ENCODE data around the gene FOXA3. TPM values are rescaled to one million over a fixed set of nuclear protein-coding genes. Genes with fewer than 3 reads are reported as not detected.

Gene FOXA3
- total RNA-seq, 4 donors from 2014 or later, result not detected

- 93% methylated on average over 10 of the region's 16 CpGs for WGBS
Observed at GRCh38 chr19:45827459-45828093, 36.5 kb upstream of the FOXA3 start.

GRCh38 chr19:45828523-45828922, 35.6 kb upstream of the FOXA3 start:
- TF ChIP-seq CTCF (IDR thresholded peaks at IDR 0.05) (no peak), POLR2A (IDR thresholded peaks at IDR 0.05; ENCODE audit: low read depth) (no peak), POLR2AphosphoS5 (IDR thresholded peaks at IDR 0.05) (no peak), EP300 (IDR thresholded peaks at IDR 0.05) (no peak)
- Histone ChIP-seq H3K36me3 (peaks cover 88 to 100% (median 98%) of the 10 kb centered on the region in 4 donors), H3K27me3 (no peaks in the 10 kb centered on the region), H3K4me3 (no peak overlapping the region), H3K9me3 (no peaks in the 10 kb centered on the region), H3K4me1 (peaks cover 0 to 13% (median 9%) of the 10 kb centered on the region in 4 donors), H3K27ac (replicated peaks in 1 of 4) (no peak overlapping the region)
- no peak for DNase-seq (ENCODE audit: extremely low spot score)
- intact Hi-C loops (cut with DNase I), result no loop called here
- WGBS, result 84% methylated on average over 9 of the region's 9 CpGs

More at GRCh38 chr19:45827459-45828093, 36.5 kb upstream of the FOXA3 start:
- intact Hi-C loops (cut with DNase I), result no loop called here
- TF ChIP-seq POLR2AphosphoS5 (IDR thresholded peaks at IDR 0.05) (no peak), POLR2A (IDR thresholded peaks at IDR 0.05; ENCODE audit: low read depth) (no peak), CTCF (IDR thresholded peaks at IDR 0.05) (no peak), EP300 (IDR thresholded peaks at IDR 0.05) (no peak)
- no peak overlapping the region for H3K4me3 ChIP-seq
- H3K27me3 ChIP-seq, result no peaks in the 10 kb centered on the region
- peaks cover 87 to 100% (median 99%) of the 10 kb centered on the region in 4 donors for H3K36me3 ChIP-seq
- DNase-seq (ENCODE audit: extremely low spot score), result no peak
- H3K4me1 ChIP-seq, result peaks cover 0 to 13% (median 9%) of the 10 kb centered on the region in 4 donors
- H3K27ac ChIP-seq (replicated peaks in 1 of 4), result no peak overlapping the region
- no peaks in the 10 kb centered on the region for H3K9me3 ChIP-seq

GRCh38 chr19:45828945-45829344, 35.2 kb upstream of the FOXA3 start:
- peaks cover 0 to 9% (median 8%) of the 10 kb centered on the region in 4 donors for H3K4me1 ChIP-seq
- intact Hi-C loops (cut with DNase I), result no loop called here
- no peak for DNase-seq (ENCODE audit: extremely low spot score)
- no peak overlapping the region for H3K27ac ChIP-seq (replicated peaks in 1 of 4)
- no peaks in the 10 kb centered on the region for H3K9me3 ChIP-seq
- WGBS, result 95% methylated on average over 16 of the region's 16 CpGs
- H3K27me3 ChIP-seq, result no peaks in the 10 kb centered on the region
- H3K4me3 ChIP-seq, result no peak overlapping the region
- TF ChIP-seq CTCF (IDR thresholded peaks at IDR 0.05) (no peak), POLR2AphosphoS5 (IDR thresholded peaks at IDR 0.05) (no peak), EP300 (IDR thresholded peaks at IDR 0.05) (no peak), POLR2A (IDR thresholded peaks at IDR 0.05; ENCODE audit: low read depth) (no peak)
- peaks cover 88 to 100% (median 98%) of the 10 kb centered on the region in 4 donors for H3K36me3 ChIP-seq

GRCh38 chr19:45834970-45835369, 29.2 kb upstream of the FOXA3 start:
- Histone ChIP-seq H3K27ac (replicated peaks in 1 of 4) (no peak overlapping the region), H3K4me1 (no peaks in the 10 kb centered on the region), H3K27me3 (no peaks in the 10 kb centered on the region), H3K36me3 (peaks cover 93 to 100% (median 100%) of the 10 kb centered on the region in 4 donors), H3K9me3 (no peaks in the 10 kb centered on the region), H3K4me3 (no peak overlapping the region)
- WGBS, result 83% methylated on average over 3 of the region's 7 CpGs
- intact Hi-C loops (cut with DNase I), result no loop called here
- TF ChIP-seq POLR2A (IDR thresholded peaks at IDR 0.05; ENCODE audit: low read depth) (no peak), CTCF (IDR thresholded peaks at IDR 0.05) (no peak), EP300 (IDR thresholded peaks at IDR 0.05) (no peak), POLR2AphosphoS5 (IDR thresholded peaks at IDR 0.05) (no peak)
- no peak for DNase-seq (ENCODE audit: extremely low spot score)
